HEK293T (cell line): ENCODE data around the gene ERAP2.

Experiments
- CTCF ChIA-PET: fragments of 350-600 bp; formaldehyde crosslinking; extraction: SDS; loops from one replicate; lab custom pipeline; 2021; ENCODE audit warnings: antibody characterized with exemption, inconsistent platforms; lab: Yijun Ruan, JAX
- POLR2A ChIA-PET: fragments of 350-600 bp; formaldehyde crosslinking; extraction: SDS; loops from one replicate; lab custom pipeline; 2020; ENCODE audit warnings: antibody characterized with exemption, inconsistent platforms; lab: Yijun Ruan, JAX
- DNase-seq: peaks from one replicate; pipeline ENCODE4 v3.0.0; 2012; ENCODE audit warnings: mixed read lengths; ENCODE audit errors: extremely low spot score
- ARNT ChIP-seq: fragments of 450-650 bp; IDR thresholded peaks from 2 replicates; pipeline ENCODE4 v1.6.1; 2017; ENCODE audit warnings: mild to moderate bottlenecking
- BHLHE40 ChIP-seq: fragments of 450-650 bp; IDR thresholded peaks from 2 replicates; pipeline ENCODE4 v1.6.1; 2016; ENCODE audit warnings: mild to moderate bottlenecking, moderate library complexity, borderline replicate concordance
- CTBP1 ChIP-seq: fragments of 450-650 bp; IDR thresholded peaks from 2 replicates; pipeline ENCODE4 v1.6.1; 2016; ENCODE audit warnings: borderline replicate concordance
- ELF4 ChIP-seq: fragments of 450-650 bp; IDR thresholded peaks from 2 replicates; pipeline ENCODE4 v1.6.1; 2017; ENCODE audit warnings: antibody characterized with exemption
- FOXA1 ChIP-seq: fragments of 450-650 bp; IDR thresholded peaks from 2 replicates; pipeline ENCODE4 v1.6.1; 2016; ENCODE audit warnings: mild to moderate bottlenecking
- FOXK2 ChIP-seq: fragments of 450-650 bp; IDR thresholded peaks from 2 replicates; pipeline ENCODE4 v1.6.1; 2016; ENCODE audit warnings: mild to moderate bottlenecking
- FOXM1 ChIP-seq: fragments of 450-650 bp; IDR thresholded peaks from 2 replicates; pipeline ENCODE4 v1.6.1; 2017; ENCODE audit warnings: mild to moderate bottlenecking, borderline replicate concordance
- HDGF ChIP-seq: fragments of 450-650 bp; IDR thresholded peaks from 2 replicates; pipeline ENCODE4 v1.6.1; 2017; ENCODE audit warnings: antibody characterized with exemption, borderline replicate concordance
- L3MBTL2 ChIP-seq: fragments of 450-650 bp; conservative IDR thresholded peaks from 2 replicates; pipeline ENCODE4 v1.6.1; 2016; ENCODE audit warnings: mild to moderate bottlenecking
- LEF1 ChIP-seq: fragments of 450-650 bp; IDR thresholded peaks from 2 replicates; pipeline ENCODE4 v1.6.1; 2017; ENCODE audit warnings: mild to moderate bottlenecking, borderline replicate concordance
- NFRKB ChIP-seq: fragments of 450-650 bp; IDR thresholded peaks from 2 replicates; pipeline ENCODE4 v1.6.1; 2016; ENCODE audit warnings: mild to moderate bottlenecking, moderate library complexity
- SP1 ChIP-seq: fragments of 450-650 bp; IDR thresholded peaks from 2 replicates; pipeline ENCODE4 v1.6.1; 2017
- SUZ12 ChIP-seq: fragments of 450-650 bp; IDR thresholded peaks from 2 replicates; pipeline ENCODE4 v1.6.1; 2016; ENCODE audit warnings: mild to moderate bottlenecking
- TARDBP ChIP-seq: fragments of 450-650 bp; IDR thresholded peaks from 2 replicates; pipeline ENCODE4 v1.6.1; 2016
- ZNF384 ChIP-seq: fragments of 450-650 bp; IDR thresholded peaks from 2 replicates; pipeline ENCODE4 v1.6.1; 2016
- TF ChIP-seq, protein P1 (sequence below): fragments of 450-650 bp; IDR thresholded peaks from 2 replicates; pipeline ENCODE4 v1.6.1; 2016

Gene ERAP2

GRCh38 chr5:96859375-96859774 is 16.9 kb upstream of the ERAP2 start:
- DNase-seq: no peak
- ChIA-PET POLR2A (no interaction called here), CTCF (interaction anchor here (1.0 kb wide), 1 partner anchor 10 kb away, joined by 4 read pairs; no protein-coding TSS in a partner anchor)

GRCh38 chr5:96861076-96861475 is 15.2 kb upstream of the ERAP2 start:
- ChIA-PET CTCF (interaction anchor here (0.7 kb wide), 2 partner anchors 85 to 303 kb away, joined by 3 to 4 read pairs; no protein-coding TSS in a partner anchor), POLR2A (no interaction called here)
- TF ChIP-seq ARNT (no peak), FOXK2 (no peak), HDGF (no peak), L3MBTL2 (no peak), LEF1 (no peak), FOXA1 (no peak), TARDBP (no peak), SUZ12 (no peak)
- TF ChIP-seq, protein P1, sequence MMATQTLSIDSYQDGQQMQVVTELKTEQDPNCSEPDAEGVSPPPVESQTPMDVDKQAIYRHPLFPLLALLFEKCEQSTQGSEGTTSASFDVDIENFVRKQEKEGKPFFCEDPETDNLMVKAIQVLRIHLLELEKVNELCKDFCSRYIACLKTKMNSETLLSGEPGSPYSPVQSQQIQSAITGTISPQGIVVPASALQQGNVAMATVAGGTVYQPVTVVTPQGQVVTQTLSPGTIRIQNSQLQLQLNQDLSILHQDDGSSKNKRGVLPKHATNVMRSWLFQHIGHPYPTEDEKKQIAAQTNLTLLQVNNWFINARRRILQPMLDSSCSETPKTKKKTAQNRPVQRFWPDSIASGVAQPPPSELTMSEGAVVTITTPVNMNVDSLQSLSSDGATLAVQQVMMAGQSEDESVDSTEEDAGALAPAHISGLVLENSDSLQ: no peak
- DNase-seq: no peak

More at GRCh38 chr5:96859375-96859774, 16.9 kb upstream of the ERAP2 start:
- TF ChIP-seq L3MBTL2 (no peak), ARNT (no peak), SP1 (no peak)
- TF ChIP-seq, protein P1: no peak

DNA sequence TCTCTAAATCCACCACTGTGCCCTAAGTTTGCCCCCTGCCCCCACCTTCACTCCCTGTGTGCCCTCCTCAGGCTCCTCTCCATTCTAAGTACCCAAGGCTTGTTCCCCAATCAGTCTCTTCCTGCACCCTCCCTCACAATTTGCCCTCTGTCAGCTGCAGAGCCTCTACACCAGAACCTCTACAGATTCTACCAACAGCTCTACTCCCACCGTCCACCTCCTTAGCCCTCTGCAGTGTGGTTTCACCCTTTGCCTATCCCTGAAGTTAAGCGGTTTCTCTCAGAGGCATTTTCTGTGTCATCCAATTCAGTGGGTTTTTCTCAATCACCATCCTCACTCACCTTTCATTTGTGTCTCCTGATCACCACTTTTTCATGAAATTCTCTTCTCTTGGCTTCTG is 13.2 kb upstream of the ERAP2 start:
- TF ChIP-seq L3MBTL2: no peak
- ChIA-PET CTCF (interaction anchor here (1.2 kb wide), 1 partner anchor 9 kb away, joined by 5 read pairs; no protein-coding TSS in a partner anchor), POLR2A (no interaction called here)
- no peak for DNase-seq

DNA sequence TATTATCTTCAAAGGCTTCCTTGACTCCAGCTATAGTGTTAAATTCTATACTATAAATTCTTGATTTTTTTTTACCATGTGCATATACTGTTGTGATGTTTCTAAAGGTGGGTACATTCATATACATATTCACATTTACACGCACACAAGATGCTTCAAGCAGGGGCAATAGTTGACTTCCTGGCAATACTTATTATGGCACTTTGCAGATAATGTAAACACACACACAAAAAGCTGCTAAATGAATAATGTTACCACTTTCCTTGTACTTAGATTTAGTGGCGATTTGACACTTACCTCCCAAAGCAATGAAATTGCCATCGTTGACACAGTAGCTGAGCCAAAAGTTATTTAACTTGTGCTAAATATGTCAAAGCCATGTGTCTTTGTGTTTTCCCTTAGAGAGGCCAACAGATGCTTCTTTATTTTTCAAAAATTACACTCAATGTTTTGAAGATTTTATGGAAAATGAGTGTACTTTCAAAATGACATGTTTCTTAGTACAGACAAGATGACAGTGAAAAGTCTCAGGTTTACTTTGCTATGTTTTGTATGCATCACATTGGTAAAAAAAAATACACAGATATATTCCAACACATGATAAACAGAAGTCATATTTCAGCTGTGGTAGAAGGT is 12.2 kb upstream of the ERAP2 start:
- no peak for DNase-seq
- no peak for TF ChIP-seq NFRKB
- no peak for TF ChIP-seq BHLHE40
- TF ChIP-seq FOXK2: no peak
- no peak for TF ChIP-seq FOXA1
- no peak for TF ChIP-seq SP1
- TF ChIP-seq HDGF: no peak
- TF ChIP-seq, protein P1: no peak
- TF ChIP-seq TARDBP: no peak
- no peak for TF ChIP-seq ARNT
- CTCF ChIA-PET: interaction anchor here (0.6 to 1.2 kb wide), 3 partner anchors 11 to 278 kb away, joined by 3 to 4 read pairs (median 3); partner anchors contain the start of gene LIX1
- POLR2A ChIA-PET: no interaction called here

DNA sequence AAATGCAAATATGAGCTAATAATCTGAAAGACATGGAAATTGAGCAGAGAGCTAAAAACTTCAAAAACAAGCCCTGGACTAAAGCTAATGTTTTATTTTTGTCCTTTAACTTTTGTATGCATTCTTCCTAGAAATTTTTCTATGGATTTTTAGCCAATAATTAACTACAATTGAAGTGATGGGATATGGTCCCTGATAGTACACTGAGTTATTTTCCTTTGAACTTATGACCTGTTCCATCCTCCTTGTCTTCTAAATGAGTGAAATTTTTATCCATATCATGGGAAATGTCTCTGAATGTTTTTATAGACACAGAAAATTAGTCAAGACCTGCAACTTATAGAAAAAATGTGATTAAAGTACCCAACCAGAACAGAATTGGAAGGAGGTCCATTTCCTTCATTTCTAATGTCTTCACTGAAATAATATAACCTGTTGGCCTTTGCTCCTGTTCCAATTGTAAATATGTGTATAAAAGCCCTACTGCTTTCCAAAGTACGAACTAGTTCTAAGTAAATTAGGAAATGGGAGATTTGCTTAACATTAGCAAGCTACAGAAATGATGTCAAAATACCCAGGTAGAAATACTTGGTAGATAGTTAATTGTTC is 11.3 kb upstream of the ERAP2 start:
- POLR2A ChIA-PET: no interaction called here
- TF ChIP-seq FOXA1 (no peak), SP1 (no peak), TARDBP (no peak), FOXM1 (no peak), BHLHE40 (no peak), HDGF (no peak), NFRKB (no peak), ELF4 (no peak), ARNT (no peak)
- TF ChIP-seq, protein P1: no peak
- CTCF ChIA-PET: interaction anchor here (0.6 to 1.2 kb wide), 2 partner anchors 10 to 297 kb away, joined by 3 read pairs; no protein-coding TSS in a partner anchor
- DNase-seq: no peak

DNA sequence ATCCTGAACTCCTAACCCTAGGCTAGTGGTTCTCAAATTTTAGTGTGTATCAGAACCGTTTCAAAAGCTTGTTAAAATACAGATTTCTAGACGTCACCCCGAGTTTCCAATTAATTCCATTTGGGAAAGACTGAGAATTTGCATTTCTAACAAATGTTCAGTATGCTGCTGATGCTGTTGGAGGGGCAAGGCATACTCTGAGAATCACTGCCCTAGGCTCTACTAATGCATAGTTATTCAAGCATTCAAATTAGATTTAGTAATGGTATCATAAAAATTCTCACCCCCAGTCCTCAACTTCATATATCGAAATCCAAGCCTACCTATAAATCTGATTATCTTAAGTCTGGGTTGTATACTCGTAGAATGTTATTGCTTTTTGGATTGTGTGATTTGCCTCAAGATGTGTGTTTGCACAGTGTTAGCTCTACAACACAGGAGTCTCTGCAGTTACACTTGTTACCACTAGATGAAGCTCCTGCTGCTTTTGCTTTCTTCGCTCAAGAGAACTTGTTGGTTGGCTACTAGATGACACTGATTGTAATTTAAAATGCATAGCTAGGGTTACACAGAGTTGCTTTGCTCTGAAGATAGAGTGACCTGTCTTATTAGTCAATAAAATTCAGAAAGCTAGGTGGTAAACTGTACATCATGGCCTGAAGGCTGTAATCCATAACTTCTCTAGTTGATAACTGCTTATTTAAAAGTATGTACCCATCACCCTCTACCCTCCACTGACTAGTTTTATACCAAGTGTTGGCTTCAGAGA is 7.5 kb upstream of the ERAP2 start:
- DNase-seq: peak; percentile 70
- ChIA-PET CTCF (interaction anchor here (0.6 to 3.2 kb wide), 33 partner anchors 9 to 328 kb away, joined by 3 to 21 read pairs (median 4); partner anchors contain the start of genes LIX1 and LNPEP), POLR2A (interaction anchor here (0.8 kb wide), 1 partner anchor 67 kb away, joined by 4 read pairs; the partner anchor contains the start of gene LNPEP)
- TF ChIP-seq CTBP1 (no peak), FOXK2 (no peak), ZNF384 (no peak), BHLHE40 (no peak), LEF1 (no peak), ELF4 (no peak), SP1 (no peak), SUZ12 (no peak), TARDBP (no peak), FOXM1 (no peak), ARNT (no peak), FOXA1 (no peak), HDGF (no peak), L3MBTL2 (no peak), NFRKB (no peak)
- TF ChIP-seq, protein P1: no peak
